ACHN (cell line): Measurements from ENCODE around the gene DFFA.

Experiments
- DNase-seq: peaks from one replicate; pipeline ENCODE4 v3.0.0-alpha.2; 2015
- in situ Hi-C: cut with HindIII; loops from 2 replicates; pipeline ENCODE4 v1.10.0; 2017; ENCODE audit warnings: low sequenced_read_pairs, low pct_ligation_motif_present, low pct_unique_long_range_greater_than_20kb

The DFFA gene

GRCh38 chr1:10472220-10473144 lies at the start of gene DFFA:
Gene DFFA (minus strand): TSS chr1:10472529. CDS start chr1:10472458, 71 bp downstream.
- in situ Hi-C loops = no loop called here
- peak; percentile 94 for DNase-seq

- in situ Hi-C loops = no loop called here
- DNase-seq = no peak
Observed at GRCh38 chr1:10521537-10522157, 49.3 kb upstream of the DFFA start.

GRCh38 chr1:10520952-10521351 lies 48.6 kb upstream of the DFFA start:
- in situ Hi-C loops = no loop called here
- DNase-seq = no peak

- no peak for DNase-seq
- in situ Hi-C loops = no loop called here
Observed at GRCh38 chr1:10520497-10520896, 48.2 kb upstream of the DFFA start.

- peak; percentile 46 for DNase-seq
- in situ Hi-C loops = no loop called here
Observed at GRCh38 chr1:10519016-10519417, 46.7 kb upstream of the DFFA start.

- DNase-seq = no peak
- in situ Hi-C loops = no loop called here
Observed at GRCh38 chr1:10517677-10517982, 45.3 kb upstream of the DFFA start.

GRCh38 chr1:10516925-10517676 lies 44.8 kb upstream of the DFFA start:
- in situ Hi-C loops = no loop called here
- no peak for DNase-seq

- DNase-seq = no peak
- in situ Hi-C loops = no loop called here
Observed at GRCh38 chr1:10515976-10516750, 43.8 kb upstream of the DFFA start.

- DNase-seq = no peak
- in situ Hi-C loops = no loop called here
Observed at GRCh38 chr1:10515301-10515975, 43.1 kb upstream of the DFFA start.

GRCh38 chr1:10514490-10515235 lies 42.3 kb upstream of the DFFA start:
- in situ Hi-C loops = no loop called here
- peak; percentile 41 for DNase-seq

- in situ Hi-C loops = no loop called here
- DNase-seq = no peak
Observed at GRCh38 chr1:10513199-10513598, 40.9 kb upstream of the DFFA start.

- in situ Hi-C loops = no loop called here
- no peak for DNase-seq
Observed at GRCh38 chr1:10511494-10511885, 39.2 kb upstream of the DFFA start.

GRCh38 chr1:10510520-10511493 lies 38.5 kb upstream of the DFFA start:
- DNase-seq = peak; percentile 84
- in situ Hi-C loops = no loop called here

- in situ Hi-C loops = no loop called here
- no peak for DNase-seq
Observed at GRCh38 chr1:10509809-10510509, 37.6 kb upstream of the DFFA start.

GRCh38 chr1:10508511-10508951 lies 36.2 kb upstream of the DFFA start:
- in situ Hi-C loops = no loop called here

More at GRCh38 chr1:10508511-10508951, 36.2 kb upstream of the DFFA start:
- DNase-seq = peak; percentile 71
